Esophagus (tissue), 2 donors: ENCODE data around the gene COL4A2. TPM values are rescaled to one million over a fixed set of nuclear protein-coding genes. Genes with fewer than 3 reads are reported as not detected.

Experiments
- H3K27ac ChIP-seq, 2 donors: one replicate each; pipeline ENCODE4 v1.5.1; 2013; ENCODE audit warnings: low read depth in 2 of 2, mild to moderate bottlenecking in 2 of 2, inconsistent platforms in 1 of 2, low read length in 1 of 2, moderate library complexity in 1 of 2
- H3K27me3 ChIP-seq, 2 donors: one replicate each; pipeline ENCODE4 v1.6.1; 2013; ENCODE audit warnings: low read length in 2 of 2, control low read depth in 1 of 2, mild to moderate bottlenecking in 1 of 2; ENCODE audit not compliant: insufficient read depth in 2 of 2, control insufficient read depth in 1 of 2
- H3K36me3 ChIP-seq, 2 donors: one replicate each; pipeline ENCODE4 v1.6.1; 2013; ENCODE audit warnings: low read length in 1 of 2; ENCODE audit not compliant: control insufficient read depth in 2 of 2, insufficient read depth in 2 of 2
- H3K4me1 ChIP-seq, 2 donors: one replicate each; pipeline ENCODE4 v1.6.1; 2013; ENCODE audit warnings: low read length in 1 of 2; ENCODE audit not compliant: control insufficient read depth in 2 of 2, insufficient read depth in 2 of 2
- H3K4me3 ChIP-seq, 2 donors: one replicate each; pipeline ENCODE4 v1.5.1; 2013; ENCODE audit warnings: low read length in 2 of 2, mild to moderate bottlenecking in 2 of 2, low read depth in 1 of 2, moderate library complexity in 1 of 2
- H3K9me3 ChIP-seq, 2 donors: one replicate each; pipeline ENCODE4 v1.6.1; 2013; ENCODE audit warnings: mild to moderate bottlenecking in 2 of 2, low read depth in 1 of 2, low read length in 1 of 2, moderate library complexity in 1 of 2; ENCODE audit not compliant: control insufficient read depth in 2 of 2, insufficient read depth in 1 of 2
- WGBS, 2 donors: extraction: QIAGEN DNeasy Blood & Tissue Kit; methylation state at CpG; one replicate each; pipeline ENCODE4 v1.1.7; 2013; 5-methylcytosine and 5-hydroxymethylcytosine counted together
- polyA plus RNA-seq, 2 donors: library from polyadenylated mRNA; stranded (reverse); fragments of 200-250 nt; gene quantifications; one replicate each; pipeline ENCODE4 v1.2.3, GENCODE V29; 2013
- donor health status: healthy with polysubstance abuse.
- donor health status: Bipolar disorder and iron deficiency.

Gene COL4A2
- polyA plus RNA-seq, 2 donors, result 25.3 to 39.2 TPM

DNA sequence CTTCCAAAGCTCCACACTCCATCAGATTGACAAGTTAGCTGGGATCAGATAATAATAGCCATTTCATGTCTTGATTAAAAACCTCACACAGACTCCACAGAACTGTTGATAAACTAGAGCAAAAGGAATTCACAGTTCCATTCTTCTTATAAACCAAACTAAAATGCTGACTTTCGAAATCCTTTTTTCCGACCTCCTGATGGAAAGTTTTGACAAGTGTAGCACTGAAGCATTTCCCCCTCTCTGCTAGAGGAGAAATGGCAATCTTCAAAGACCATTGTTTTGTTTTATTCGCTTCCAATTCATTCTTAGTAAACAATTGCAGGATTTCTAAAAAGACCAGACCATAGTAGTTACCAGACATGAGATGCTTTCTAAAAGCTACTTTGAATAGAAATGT lies 58.8 kb downstream of the COL4A2 start:
- H3K27ac ChIP-seq, result no peak overlapping the region
- 67 to 68% methylated on average over 3 of the region's 3 CpGs for WGBS, 2 donors
- no peaks in the 10 kb centered on the region for H3K36me3 ChIP-seq
- no peaks in the 10 kb centered on the region for H3K4me1 ChIP-seq
- no peaks in the 10 kb centered on the region for H3K27me3 ChIP-seq
- no peaks in the 10 kb centered on the region for H3K9me3 ChIP-seq
- no peak overlapping the region for H3K4me3 ChIP-seq

DNA sequence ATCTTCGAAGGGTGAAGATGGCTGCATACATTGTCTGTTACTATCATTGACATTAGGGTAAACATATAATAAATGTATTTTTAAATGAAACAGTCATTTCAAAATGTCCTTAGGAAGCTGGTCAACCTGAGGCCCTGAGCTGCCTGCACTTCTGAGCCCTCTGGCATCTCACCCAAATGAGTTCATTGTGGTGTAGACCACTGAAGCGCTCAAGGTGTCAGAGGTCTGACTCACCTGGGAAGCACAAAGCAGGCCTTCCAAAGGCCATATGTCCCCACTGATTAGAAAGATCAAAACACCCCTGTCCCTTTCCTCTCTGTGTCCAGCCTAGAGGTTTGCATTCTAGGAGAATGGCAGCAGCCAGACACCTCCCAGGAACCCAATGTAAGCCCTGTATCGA lies 59.6 kb downstream of the COL4A2 start:
- Histone ChIP-seq H3K4me3 (no peak overlapping the region), H3K27ac (no peak overlapping the region), H3K36me3 (no peaks in the 10 kb centered on the region), H3K9me3 (no peaks in the 10 kb centered on the region), H3K4me1 (no peaks in the 10 kb centered on the region), H3K27me3 (no peaks in the 10 kb centered on the region)
- 79 to 91% methylated on average over 3 of the region's 3 CpGs for WGBS, 2 donors

DNA sequence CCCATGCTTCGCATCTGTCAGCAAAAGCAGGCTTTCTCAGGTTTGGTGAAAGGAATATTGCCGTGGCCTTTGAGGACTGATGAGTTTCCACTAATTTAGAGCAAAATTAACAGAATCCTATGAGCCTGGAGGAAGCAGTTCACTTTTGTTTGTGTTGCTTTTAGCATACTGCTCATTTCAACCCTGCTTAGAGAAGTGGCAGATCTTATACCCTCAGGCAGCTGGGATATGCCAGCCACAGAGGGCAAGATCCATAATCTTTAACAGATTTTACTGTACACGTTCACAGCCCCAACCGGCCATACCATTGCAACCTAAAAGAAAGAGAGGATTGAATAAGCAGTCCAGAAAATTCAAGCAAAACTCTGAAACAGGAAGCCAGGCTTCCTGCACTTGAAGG lies 60.5 kb downstream of the COL4A2 start:
- Histone ChIP-seq H3K27ac (no peak overlapping the region), H3K9me3 (no peaks in the 10 kb centered on the region), H3K27me3 (no peaks in the 10 kb centered on the region), H3K4me3 (no peak overlapping the region), H3K4me1 (no peaks in the 10 kb centered on the region), H3K36me3 (no peaks in the 10 kb centered on the region)
- WGBS, 2 donors, result 58 to 69% methylated on average over 4 of the region's 4 CpGs

DNA sequence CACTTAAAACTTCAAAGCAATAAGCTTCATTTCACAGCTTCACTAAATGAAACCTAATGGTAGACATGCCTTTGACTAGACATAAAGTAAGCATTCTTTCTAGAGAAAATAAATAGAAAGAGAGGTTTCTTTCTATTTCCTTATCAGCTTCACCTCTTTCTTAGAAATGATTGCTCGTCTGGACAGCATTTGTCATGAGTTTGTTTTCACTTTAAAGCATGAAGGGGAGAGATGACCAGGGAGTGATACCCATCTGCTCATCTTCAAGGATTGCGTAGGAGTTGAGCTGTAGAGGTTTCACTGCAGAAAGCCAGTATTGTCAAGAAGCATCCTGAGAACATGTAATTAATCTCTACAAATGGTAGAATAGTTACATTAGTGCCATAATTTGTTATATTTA lies 61.3 kb downstream of the COL4A2 start:
- 78 to 87% methylated on average over 2 of the region's 2 CpGs for WGBS, 2 donors
- no peaks in the 10 kb centered on the region for H3K9me3 ChIP-seq
- no peak overlapping the region for H3K4me3 ChIP-seq
- no peaks in the 10 kb centered on the region for H3K4me1 ChIP-seq
- no peak overlapping the region for H3K27ac ChIP-seq
- no peaks in the 10 kb centered on the region for H3K27me3 ChIP-seq
- H3K36me3 ChIP-seq, result no peaks in the 10 kb centered on the region

DNA sequence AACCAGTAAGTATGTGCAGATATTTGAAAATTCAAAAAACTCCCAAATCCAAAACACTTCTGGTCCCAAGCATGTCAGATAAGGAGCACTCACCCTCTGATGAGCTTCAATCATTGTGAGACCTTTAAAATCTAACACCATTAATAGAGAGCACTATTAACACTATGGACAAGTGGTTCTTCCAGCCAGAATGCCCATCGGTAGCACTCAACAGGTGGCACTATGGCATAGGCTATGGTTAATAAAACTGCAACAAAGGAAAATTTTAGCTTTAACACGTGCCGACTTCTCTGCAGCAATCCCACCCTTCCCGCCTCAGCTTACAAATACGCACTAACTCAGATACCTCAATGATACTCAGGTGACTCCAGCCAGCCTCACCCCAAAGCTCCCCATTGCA lies 62.3 kb downstream of the COL4A2 start:
- H3K4me1 ChIP-seq, result no peaks in the 10 kb centered on the region
- 92 to 96% methylated on average over 5 of the region's 5 CpGs for WGBS, 2 donors
- H3K27ac ChIP-seq, result no peak overlapping the region
- H3K27me3 ChIP-seq, result no peaks in the 10 kb centered on the region
- no peak overlapping the region for H3K4me3 ChIP-seq
- H3K36me3 ChIP-seq, result no peaks in the 10 kb centered on the region
- no peaks in the 10 kb centered on the region for H3K9me3 ChIP-seq

DNA sequence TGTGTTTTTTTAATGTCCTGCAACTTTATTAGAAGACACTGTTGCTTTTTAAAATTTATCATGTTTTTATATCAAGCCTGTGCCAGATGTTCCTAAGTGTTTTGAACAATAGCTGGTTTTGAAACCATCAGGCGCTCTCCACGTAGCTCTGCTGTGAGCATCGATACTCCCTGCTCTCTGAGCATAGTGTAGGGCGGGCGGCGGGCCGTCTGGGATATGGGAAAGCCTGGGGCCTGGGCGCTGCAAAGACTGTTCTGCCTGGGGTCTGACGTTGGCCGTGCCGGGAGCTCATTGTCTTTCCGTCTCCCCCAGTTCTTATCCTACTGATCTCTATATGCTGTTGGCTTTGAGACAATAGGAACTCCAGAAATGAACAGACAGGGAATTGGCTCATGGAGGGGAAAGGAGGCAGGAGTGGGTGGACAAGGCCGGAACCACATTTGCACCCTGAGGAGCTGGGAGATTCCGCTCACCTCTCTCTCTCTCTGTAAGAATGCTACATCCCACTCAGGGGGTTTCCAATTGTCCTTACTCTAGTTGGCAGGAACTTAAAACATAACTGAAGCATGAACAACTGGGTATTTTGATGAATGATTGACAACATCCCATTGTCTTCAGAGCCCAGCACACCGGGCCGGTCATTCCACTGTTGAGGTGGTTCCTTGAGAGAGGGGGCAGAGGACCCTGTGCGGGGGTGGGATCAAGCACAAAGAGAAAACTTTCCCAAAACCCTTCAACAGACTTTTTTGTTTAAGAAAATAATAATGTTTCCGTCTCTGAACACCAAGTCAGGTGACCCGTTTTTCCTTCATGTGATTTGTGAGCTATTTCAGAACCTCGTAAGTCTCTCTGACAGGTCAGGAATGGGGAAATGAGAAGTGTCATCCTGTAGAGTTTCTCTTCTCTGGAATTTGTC lies 64.7 kb downstream of the COL4A2 start:
- 64% methylated on average over 20 of the region's 20 CpGs for WGBS, 2 donors
- H3K27me3 ChIP-seq, result no peaks in the 10 kb centered on the region
- no peaks in the 10 kb centered on the region for H3K4me1 ChIP-seq
- H3K27ac ChIP-seq, result peak overlapping the region in 1 of 2 donors; percentile 38
- H3K4me3 ChIP-seq, result no peak overlapping the region
- no peaks in the 10 kb centered on the region for H3K9me3 ChIP-seq
- no peaks in the 10 kb centered on the region for H3K36me3 ChIP-seq

DNA sequence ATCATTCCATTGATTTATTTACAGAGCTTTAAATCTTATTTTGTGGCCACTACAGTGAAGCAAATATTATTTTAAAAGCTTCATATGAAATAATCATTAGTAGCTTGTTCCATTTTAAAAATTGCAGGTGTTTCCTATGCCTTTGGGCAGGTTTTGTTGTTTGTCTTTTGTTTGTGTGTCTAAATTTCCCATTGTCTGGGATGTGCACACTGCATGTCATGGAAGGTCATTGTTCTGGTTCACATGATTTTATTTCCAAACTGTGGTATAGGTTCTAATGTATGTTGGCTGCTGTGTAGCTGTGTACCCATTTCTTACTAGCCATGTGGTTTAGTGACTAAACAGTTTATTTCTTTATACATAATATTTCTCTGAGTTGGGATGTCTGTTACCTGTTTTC lies 65.6 kb downstream of the COL4A2 start:
- H3K36me3 ChIP-seq, result no peaks in the 10 kb centered on the region
- no peaks in the 10 kb centered on the region for H3K9me3 ChIP-seq
- H3K4me3 ChIP-seq, result no peak overlapping the region
- no peak overlapping the region for H3K27ac ChIP-seq
- no peaks in the 10 kb centered on the region for H3K27me3 ChIP-seq
- H3K4me1 ChIP-seq, result peaks cover 0 to 4% of the 10 kb centered on the region in 2 donors

DNA sequence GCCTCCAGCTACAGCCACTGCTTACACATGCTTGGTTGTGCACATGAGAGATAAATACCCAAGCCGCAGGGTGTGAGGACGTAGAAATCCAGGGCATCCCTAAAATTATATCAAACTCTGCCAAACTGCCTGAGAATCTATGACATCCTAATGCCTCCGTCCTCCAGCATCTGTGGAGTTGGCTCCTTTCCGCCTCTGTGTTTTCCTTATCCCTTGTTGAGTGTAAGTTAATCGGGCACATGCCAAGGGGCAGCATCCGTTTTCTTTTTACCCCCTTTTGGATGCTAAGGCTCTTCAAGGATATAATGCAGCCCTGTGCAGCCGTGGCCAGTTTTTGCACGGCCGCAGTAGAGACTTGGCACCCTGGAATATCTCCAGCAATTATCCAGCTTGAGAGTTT lies 66.5 kb downstream of the COL4A2 start:
- 76 to 81% methylated on average over 9 of the region's 9 CpGs for WGBS, 2 donors
- Histone ChIP-seq H3K27ac (no peak overlapping the region), H3K4me3 (no peak overlapping the region), H3K9me3 (no peaks in the 10 kb centered on the region), H3K4me1 (peaks cover 0 to 4% of the 10 kb centered on the region in 2 donors), H3K27me3 (no peaks in the 10 kb centered on the region), H3K36me3 (no peaks in the 10 kb centered on the region)

DNA sequence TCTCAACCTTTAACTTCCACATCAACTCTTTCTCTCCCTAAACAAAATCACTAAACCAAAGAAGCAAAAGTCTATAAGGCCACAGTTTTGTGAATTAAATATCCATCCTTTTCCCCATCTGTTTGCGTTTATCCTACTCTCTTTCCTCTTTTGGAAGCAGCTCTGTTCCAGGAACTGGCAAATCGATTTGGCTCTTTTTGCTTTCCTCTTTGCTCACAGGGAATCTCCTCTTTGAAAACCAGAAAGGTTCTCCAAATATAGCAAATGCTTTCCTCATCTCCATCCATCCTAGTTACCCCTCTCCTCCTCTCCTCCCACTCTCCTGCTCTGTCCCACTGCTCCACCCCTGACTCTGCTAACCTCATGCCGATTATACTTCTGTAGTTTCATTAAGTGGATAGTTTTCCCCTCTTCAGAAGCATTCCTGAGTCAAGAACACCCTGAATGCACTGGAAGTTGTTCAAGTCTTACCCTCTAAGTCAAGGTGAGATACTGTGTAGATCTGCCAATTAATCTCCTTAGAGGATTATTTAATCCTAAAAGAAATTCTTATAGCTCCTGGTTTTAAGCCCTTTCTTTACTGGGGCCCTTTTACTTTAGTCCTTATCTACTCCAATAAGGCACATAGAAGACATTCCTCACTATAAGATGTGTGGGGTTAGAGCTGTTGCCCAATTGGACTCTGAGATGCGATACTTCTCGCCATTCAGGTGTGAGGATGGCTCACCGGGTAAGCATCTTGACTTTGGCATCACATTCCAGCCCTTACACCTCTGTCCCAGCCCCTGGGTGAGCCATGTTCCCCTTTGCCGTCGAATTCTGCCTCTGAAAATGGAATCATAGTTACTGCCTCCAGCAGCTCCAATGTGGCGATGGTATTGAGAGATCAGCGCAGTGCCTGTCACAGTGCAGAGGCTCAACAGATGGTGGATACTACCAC lies 67.6 kb downstream of the COL4A2 start:
- H3K4me1 ChIP-seq, result peaks cover 0 to 4% of the 10 kb centered on the region in 2 donors
- H3K27me3 ChIP-seq, result no peaks in the 10 kb centered on the region
- H3K27ac ChIP-seq, result no peak overlapping the region

More for the DNA sequence above, 67.6 kb downstream of the COL4A2 start:
- Histone ChIP-seq H3K9me3 (no peaks in the 10 kb centered on the region), H3K36me3 (no peaks in the 10 kb centered on the region), H3K4me3 (no peak overlapping the region)
- WGBS, 2 donors, result 77 to 81% methylated on average over 10 of the region's 10 CpGs
